PFSK-1 (cell line): ENCODE data around the gene OCEL1. TPM values are rescaled to one million over a fixed set of nuclear protein-coding genes. Genes with fewer than 3 reads are reported as not detected.

Source experiments
- FOXP2 ChIP-seq: optimal IDR thresholded peaks from 2 replicates; pipeline ENCODE3; 2011; ENCODE audit warnings: borderline replicate concordance, control low read depth, inconsistent platforms; ENCODE audit not compliant: insufficient read depth; ENCODE audit errors: extremely low read length, extremely low read depth
- POLR2AphosphoS5 ChIP-seq: IDR thresholded peaks from 2 replicates; pipeline ENCODE4 v1.6.1; 2012; ENCODE audit warnings: low read depth, mild to moderate bottlenecking, control low read depth, low read length, moderate library complexity
- REST ChIP-seq, 2 experiments: IDR thresholded peaks; 2 replicates each; pipeline versions ENCODE4 v1.6.1 to v1.8.0; 2011 to 2012; ENCODE audit warnings: low read depth in 2 of 2, low read length in 2 of 2, control low read depth in 1 of 2, inconsistent platforms in 1 of 2, mild to moderate bottlenecking in 1 of 2, moderate library complexity in 1 of 2; ENCODE audit not compliant: insufficient read depth in 1 of 2
- SIN3A ChIP-seq: IDR thresholded peaks from 2 replicates; pipeline ENCODE4 v1.6.1; 2012; ENCODE audit warnings: mild to moderate bottlenecking, low read length, moderate library complexity, borderline replicate concordance; ENCODE audit not compliant: insufficient read depth
- TAF1 ChIP-seq: IDR thresholded peaks from 2 replicates; pipeline ENCODE4 v1.6.1; 2012; ENCODE audit warnings: low read length, control low read depth, borderline replicate concordance; ENCODE audit not compliant: insufficient read depth
- polyA plus RNA-seq: library from polyadenylated mRNA; unstranded; fragments of >200 nt; gene quantifications from one replicate; pipeline ENCODE4 v1.2.1, GENCODE V29; 2012; ENCODE audit warnings: low read depth, missing spikeins; ENCODE audit not compliant: insufficient read length

OCEL1 gene
- 21.1 TPM for polyA plus RNA-seq

GRCh38 chr19:17226002-17226933 is at the start of gene OCEL1:
Gene OCEL1, plus strand, starts transcription at chr19:17226226. Its CDS starts 22 bp downstream, at chr19:17226248.
- no peak; the same call in 1 of the 2 replicates for TF ChIP-seq TAF1
- TF ChIP-seq FOXP2: peak; percentile 82
- peak; percentile 77 for TF ChIP-seq POLR2AphosphoS5
- no peak for TF ChIP-seq REST (IDR thresholded peaks at IDR 0.05; ENCODE audit: insufficient read depth in 1 of 2, low read depth in 2 of 2, low read length in 2 of 2)
- TF ChIP-seq SIN3A: no peak

- no peak for TF ChIP-seq POLR2AphosphoS5
Observed at GRCh38 chr19:17178291-17178690, 47.7 kb upstream of the OCEL1 start.

GRCh38 chr19:17180997-17181702 is 44.9 kb upstream of the OCEL1 start:
- TF ChIP-seq POLR2AphosphoS5: no peak
- TF ChIP-seq REST (IDR thresholded peaks at IDR 0.05; ENCODE audit: insufficient read depth in 1 of 2, low read depth in 2 of 2, low read length in 2 of 2): no peak
- no peak for TF ChIP-seq FOXP2
- TF ChIP-seq TAF1: no peak
- no peak for TF ChIP-seq SIN3A

- no peak for TF ChIP-seq TAF1
- TF ChIP-seq FOXP2: no peak
- no peak for TF ChIP-seq REST (IDR thresholded peaks at IDR 0.05; ENCODE audit: insufficient read depth in 1 of 2, low read depth in 2 of 2, low read length in 2 of 2)
- TF ChIP-seq POLR2AphosphoS5: no peak
- no peak for TF ChIP-seq SIN3A
Observed at GRCh38 chr19:17183271-17183761, 42.7 kb upstream of the OCEL1 start.

- TF ChIP-seq SIN3A (no peak), FOXP2 (no peak), POLR2AphosphoS5 (no peak), REST (IDR thresholded peaks at IDR 0.05; ENCODE audit: insufficient read depth in 1 of 2, low read depth in 2 of 2, low read length in 2 of 2) (no peak), TAF1 (no peak)
Observed at GRCh38 chr19:17183858-17184321, 42.1 kb upstream of the OCEL1 start.
